GM18867 (cell line): ENCODE results near the gene STXBP3.
"Not testable (repeated sequence)": the region's sequence is repeated elsewhere in the genome, so short reads cannot be mapped to it uniquely, and the experiment has no call there.

ENCODE experiments used
- ATAC-seq: cut with Tn5 transposase; IDR thresholded peaks from one replicate; pipeline ENCODE4 v1.9.1; 2021; ENCODE audit warnings: mild to moderate bottlenecking, moderate library complexity; ENCODE audit not compliant: unreplicated experiment

The STXBP3 gene

DNA sequence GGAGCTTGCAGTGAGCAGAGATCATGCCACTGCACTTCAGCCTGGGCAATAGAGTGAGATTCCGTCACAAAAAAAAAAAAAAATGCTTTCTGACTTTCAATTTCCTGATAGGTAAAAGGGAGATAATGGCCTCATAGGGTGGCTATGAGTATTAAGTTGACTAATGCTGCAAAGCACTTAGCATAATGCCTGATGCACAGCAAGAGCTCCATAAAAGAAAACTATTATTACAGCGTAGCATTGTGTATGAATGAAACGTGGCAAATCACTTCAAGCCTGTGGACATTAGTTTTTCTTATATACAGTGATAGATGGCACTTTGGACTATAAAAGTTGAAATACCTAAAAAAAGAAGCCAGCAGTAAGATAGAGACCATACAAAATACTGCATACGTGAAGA is 17.0 kb upstream of the STXBP3 start:
- no peak for ATAC-seq

- ATAC-seq, result no peak
These were observed 14.1 kb upstream of the STXBP3 start for GRCh38 chr1:108732398-108732797.

DNA sequence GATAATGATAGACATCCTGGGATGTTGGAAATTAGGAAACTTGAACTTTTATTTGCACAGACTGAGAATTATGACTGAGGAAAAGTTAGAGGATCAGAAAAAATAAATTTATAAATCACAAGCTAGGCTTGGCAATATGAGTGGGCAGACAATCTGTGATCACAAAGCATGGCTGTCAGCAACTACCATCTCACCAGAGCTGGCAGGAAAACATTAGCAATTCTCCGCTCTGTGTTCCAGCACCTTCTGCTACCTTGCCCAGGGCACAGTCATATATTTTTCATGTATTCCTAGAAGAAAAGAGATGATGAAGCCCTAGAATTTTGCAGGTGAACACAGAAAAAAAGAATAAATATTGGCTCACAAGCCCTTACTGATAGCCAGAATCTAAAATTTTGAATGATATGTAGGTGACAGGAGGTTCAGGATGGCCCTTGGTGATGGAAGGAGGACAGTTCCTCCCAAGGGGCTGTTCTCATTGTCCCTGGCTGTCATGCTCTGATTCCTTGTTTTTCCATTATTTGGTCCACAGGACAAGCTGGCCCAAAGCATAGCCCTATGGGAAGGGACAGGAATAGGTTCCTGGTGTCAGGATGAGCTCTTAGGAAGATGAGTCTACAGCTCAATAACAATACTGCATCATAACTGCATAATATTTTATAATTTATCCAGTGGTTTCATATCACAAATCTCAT is 12.2 kb upstream of the STXBP3 start:
- ATAC-seq, result no peak

- no peak for ATAC-seq
These were observed 4.2 kb upstream of the STXBP3 start for GRCh38 chr1:108742253-108742652.

- ATAC-seq, result no peak
These were observed 493 bp upstream of the STXBP3 start for GRCh38 chr1:108745980-108746381.

DNA sequence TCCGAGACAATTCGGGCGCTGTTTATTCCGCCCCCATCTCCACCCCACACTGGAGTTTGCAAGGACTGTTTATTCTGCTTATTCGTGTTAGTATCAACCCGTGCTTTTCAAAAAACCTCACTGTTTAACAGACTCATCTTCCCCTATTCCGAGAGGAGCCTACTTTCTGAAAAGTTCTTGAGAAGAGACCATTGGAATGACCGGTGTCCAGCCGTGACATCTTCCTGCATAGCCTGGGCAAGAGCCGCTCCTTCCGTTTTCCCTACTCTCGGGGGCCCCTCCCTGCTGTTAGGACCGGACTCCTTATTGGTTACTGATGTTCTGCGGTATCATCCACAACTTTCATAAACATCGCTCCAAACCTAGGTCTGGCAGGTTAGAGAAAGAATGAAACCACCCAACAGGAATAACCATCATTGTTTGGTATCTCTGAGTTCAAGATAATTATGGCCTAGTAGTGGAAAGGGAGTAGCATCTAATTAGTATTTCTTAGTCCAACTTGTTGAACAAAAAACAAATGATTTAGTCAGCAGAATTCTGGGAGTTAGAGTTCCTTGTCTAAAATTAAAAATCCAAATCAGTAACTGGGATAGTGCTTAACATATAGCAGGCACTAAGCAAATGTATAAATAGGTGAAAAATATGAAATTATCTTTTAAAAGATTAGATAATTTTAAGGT is 837 bp downstream of the STXBP3 start:
- peak; percentile 20 for ATAC-seq

- no peak for ATAC-seq
These were observed 1.4 kb downstream of the STXBP3 start for GRCh38 chr1:108747898-108748297.

GRCh38 chr1:108749081-108749480 is 2.6 kb downstream of the STXBP3 start:
- no peak for ATAC-seq

DNA sequence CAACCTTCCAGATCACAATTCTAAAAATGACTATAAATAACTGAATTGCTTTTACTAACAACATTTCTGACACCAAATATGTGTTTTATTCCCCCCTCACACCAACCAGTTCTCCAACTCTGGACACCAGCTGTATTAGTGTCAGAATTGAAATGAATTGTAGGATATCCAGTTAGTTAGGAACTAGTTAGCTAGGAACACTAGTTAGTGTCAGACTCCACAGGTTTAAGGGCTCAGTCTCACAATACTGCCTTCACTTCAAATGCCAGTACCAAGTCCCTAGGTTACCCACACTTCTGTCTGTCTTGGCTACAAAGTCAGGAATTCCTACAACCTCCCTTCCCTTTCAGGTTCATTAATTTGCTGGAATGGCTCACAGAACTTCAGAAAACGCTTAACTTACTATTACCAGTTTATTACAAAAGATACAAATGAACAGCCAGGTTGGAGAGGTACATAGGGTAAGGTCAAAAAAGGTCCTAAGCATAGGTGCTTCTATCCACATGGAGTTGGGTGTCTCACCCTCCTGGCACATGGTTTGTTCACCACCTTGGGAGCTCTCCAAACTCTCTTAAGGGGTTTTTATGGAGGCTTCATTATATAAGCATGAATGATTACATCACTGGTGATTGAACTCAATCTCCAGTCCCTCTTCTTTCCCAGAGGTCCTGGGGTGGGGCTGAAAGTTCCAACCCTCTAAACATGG is 4.2 kb downstream of the STXBP3 start:
- no peak for ATAC-seq

DNA sequence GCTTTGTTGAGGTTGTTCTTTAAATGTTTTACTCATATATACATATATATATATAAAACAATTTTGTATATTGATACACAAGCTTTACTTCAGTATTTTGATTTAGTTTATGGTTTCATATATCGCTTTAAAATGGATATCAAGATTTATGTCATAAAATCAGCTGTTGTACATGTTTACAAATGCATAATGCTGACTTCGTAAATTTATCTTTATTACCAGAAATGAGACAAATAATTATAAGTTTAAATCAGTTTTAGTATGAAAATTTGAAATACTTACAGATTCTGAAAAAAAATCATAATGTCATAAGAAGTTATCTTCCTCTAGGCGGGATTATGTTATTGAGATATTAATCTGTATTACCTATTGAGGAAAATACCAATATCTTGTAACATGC is 6.9 kb downstream of the STXBP3 start:
- no peak for ATAC-seq

- no peak for ATAC-seq
These were observed 12.3 kb downstream of the STXBP3 start for GRCh38 chr1:108758796-108759195.

GRCh38 chr1:108767115-108767514 is 20.6 kb downstream of the STXBP3 start:
- ATAC-seq, result no peak

GRCh38 chr1:108767708-108768107 is 21.2 kb downstream of the STXBP3 start:
- ATAC-seq, result no peak

DNA sequence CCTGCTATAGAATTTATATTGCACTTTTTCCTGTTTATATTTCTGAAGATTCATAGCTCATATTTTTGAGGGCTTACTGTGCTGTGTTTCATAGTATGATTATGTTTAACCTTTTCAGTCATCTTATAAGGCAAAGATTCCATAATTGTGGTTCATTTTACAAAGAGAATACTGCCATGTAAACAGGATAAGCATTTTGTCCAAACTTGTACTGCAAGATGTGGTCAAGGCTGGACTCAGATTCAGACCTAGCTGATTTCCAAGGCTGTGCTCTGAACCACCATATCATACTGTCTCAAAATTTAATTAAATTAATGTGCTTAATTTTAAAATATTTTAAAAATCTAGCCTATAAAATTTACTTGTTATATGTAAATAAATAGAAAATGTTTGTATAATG is 31.4 kb downstream of the STXBP3 start:
- no peak for ATAC-seq

GRCh38 chr1:108779455-108779854 is 33.0 kb downstream of the STXBP3 start:
- no peak for ATAC-seq

GRCh38 chr1:108780937-108781574 is 34.6 kb downstream of the STXBP3 start:
- no peak for ATAC-seq

GRCh38 chr1:108781575-108781944 is 35.1 kb downstream of the STXBP3 start:
- ATAC-seq, result not testable (repeated sequence)

DNA sequence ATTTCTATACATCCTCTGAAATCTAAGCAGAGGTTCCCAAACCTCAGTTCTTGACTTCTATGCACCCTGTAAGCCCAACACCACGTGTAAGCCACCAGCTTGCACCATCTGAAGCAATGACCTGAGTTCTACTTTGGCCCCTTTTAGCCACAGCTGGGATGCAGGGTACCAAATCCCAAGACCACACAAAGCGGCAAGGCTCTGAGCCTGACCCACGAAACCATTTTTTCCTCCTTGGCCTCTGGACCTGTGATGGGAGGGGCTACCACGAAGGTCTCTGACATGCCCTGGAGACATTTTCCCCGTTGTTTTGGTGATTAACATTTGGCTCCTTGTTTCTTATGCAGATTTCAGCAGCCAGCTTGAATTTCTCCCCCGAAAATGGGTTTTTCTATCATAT is 38.8 kb downstream of the STXBP3 start:
- ATAC-seq, result no peak

DNA sequence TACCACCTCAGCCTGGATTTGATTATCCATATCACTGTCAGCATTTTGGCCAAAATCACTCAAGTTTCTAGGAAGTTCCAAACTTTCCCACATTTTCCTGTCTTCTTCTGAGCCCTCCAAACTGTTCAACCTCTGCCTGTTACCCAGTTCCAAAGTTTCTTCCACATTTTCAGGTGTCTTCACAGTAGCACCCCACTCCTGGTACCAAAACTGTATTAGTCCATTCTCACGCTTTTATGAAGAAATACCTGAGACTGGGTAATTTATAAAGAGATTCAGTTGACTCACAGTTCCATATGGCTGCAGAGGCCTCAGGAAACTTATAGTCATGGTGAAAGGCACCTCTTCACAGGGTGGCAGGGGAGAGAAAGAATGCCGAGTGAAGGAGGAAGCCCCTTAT is 39.4 kb downstream of the STXBP3 start:
- ATAC-seq, result no peak

GRCh38 chr1:108791790-108792189 is 45.3 kb downstream of the STXBP3 start:
- ATAC-seq, result no peak

DNA sequence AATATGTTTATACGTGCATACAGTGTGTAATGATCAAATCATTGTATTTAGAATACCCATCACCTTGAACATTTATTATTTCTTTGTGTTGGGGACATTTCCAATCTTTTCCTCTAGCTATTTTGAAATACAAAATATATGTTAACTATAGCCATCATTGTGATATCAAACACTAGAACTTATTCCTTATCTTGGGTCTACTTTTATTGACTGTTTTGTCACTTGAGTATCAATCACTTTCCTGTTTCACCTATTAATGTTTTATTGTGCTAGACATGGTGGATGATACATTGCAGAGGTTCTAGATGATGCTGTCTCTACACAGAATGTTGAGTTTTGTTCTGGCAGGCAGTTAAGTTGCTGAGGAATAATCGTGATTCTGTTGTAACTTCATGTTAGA is 45.9 kb downstream of the STXBP3 start:
- no peak for ATAC-seq

GRCh38 chr1:108799001-108799400 is 52.5 kb downstream of the STXBP3 start:
- ATAC-seq, result no peak
